CD4-positive, alpha-beta memory T cell (primary cell): ENCODE data around the gene PRELP. TPM values are rescaled to one million over a fixed set of nuclear protein-coding genes. Genes with fewer than 3 reads are reported as not detected.

Source experiments
- CTCF ChIA-PET: fragments of 350-600 bp; sonication (Branson Sonifier 250); formaldehyde crosslinking; loops from one replicate; lab custom pipeline; 2021; ENCODE audit warnings: inconsistent platforms; ENCODE audit not compliant: partially characterized antibody; lab: Charles Lee
- POLR2A ChIA-PET: fragments of 350-600 bp; sonication (Branson Sonifier 250); formaldehyde crosslinking; loops from one replicate; lab custom pipeline; 2021; ENCODE audit not compliant: partially characterized antibody; lab: Charles Lee
- DNase-seq, 5 donors: peaks; one replicate each; pipeline versions ENCODE4 v3.0.0 to v3.0.0-alpha.2; 2020 to 2022; ENCODE audit warnings: mixed read lengths in 1 of 5
- H3K27ac ChIP-seq: one replicate; pipeline ENCODE4 v1.7.0; 2013; ENCODE audit warnings: low read depth, low read length
- H3K27me3 ChIP-seq: 2 replicates; pipeline ENCODE4 v1.7.0; 2013; ENCODE audit warnings: mild to moderate bottlenecking, low read length, moderate library complexity; ENCODE audit not compliant: insufficient read depth
- H3K36me3 ChIP-seq: 2 replicates; pipeline ENCODE4 v1.7.0; 2013; ENCODE audit warnings: mild to moderate bottlenecking, low read length, moderate library complexity; ENCODE audit not compliant: insufficient read depth
- H3K4me1 ChIP-seq: 2 replicates; pipeline ENCODE4 v1.7.0; 2013; ENCODE audit warnings: mild to moderate bottlenecking, low read length, moderate library complexity; ENCODE audit not compliant: insufficient read depth
- H3K4me3 ChIP-seq, 2 donors: one replicate each; pipeline ENCODE4 v1.7.0; 2013; ENCODE audit warnings: low read length in 2 of 2, mild to moderate bottlenecking in 1 of 2
- H3K9me3 ChIP-seq, 2 donors: one replicate each; pipeline ENCODE4 v1.7.0; 2013; ENCODE audit warnings: low read length in 2 of 2, control low read depth in 1 of 2; ENCODE audit not compliant: control insufficient read depth in 1 of 2
- H3K27ac Mint-ChIP-seq, 7 donors: one replicate each; pipeline ENCODE4 v1.8.0; 2020 to 2021; ENCODE audit warnings: mixed read lengths in 7 of 7, mild to moderate bottlenecking in 6 of 7, inconsistent platforms in 3 of 7, moderate library complexity in 3 of 7
- H3K27me3 Mint-ChIP-seq, 2 donors: one replicate each; pipeline ENCODE4 v1.8.0; 2020 to 2021; ENCODE audit warnings: mixed read lengths in 2 of 2
- H3K36me3 Mint-ChIP-seq, 2 donors: one replicate each; pipeline ENCODE4 v1.8.0; 2020 to 2021; ENCODE audit warnings: mixed read lengths in 2 of 2, inconsistent platforms in 1 of 2, mild to moderate bottlenecking in 1 of 2
- H3K4me1 Mint-ChIP-seq, 4 donors: one replicate each; pipeline ENCODE4 v1.8.0; 2020 to 2021; ENCODE audit warnings: mixed read lengths in 4 of 4, mild to moderate bottlenecking in 1 of 4
- H3K4me3 Mint-ChIP-seq, 8 donors: one replicate each; pipeline ENCODE4 v1.8.0; 2020 to 2021; ENCODE audit warnings: mixed read lengths in 8 of 8, mild to moderate bottlenecking in 7 of 8, moderate library complexity in 6 of 8, inconsistent platforms in 3 of 8
- H3K9me3 Mint-ChIP-seq, 8 donors: one replicate each; pipeline ENCODE4 v1.8.0; 2020 to 2021; ENCODE audit warnings: mixed read lengths in 8 of 8, mild to moderate bottlenecking in 5 of 8, inconsistent platforms in 3 of 8, moderate library complexity in 1 of 8
- intact Hi-C: fragments of 100-400 bp; cut with micrococcal nuclease; formaldehyde crosslinking; loops from one replicate; pipeline ENCODE4 v1.15.1; 2023
- polyA plus RNA-seq, 2 donors: library from polyadenylated mRNA; unstranded; fragments of 300-500 nt; fragmentation: Illumina TruSeq; gene quantifications; one replicate each; pipeline ENCODE4 v1.2.3, GENCODE V29; 2021
- total RNA-seq, 2 experiments: library from RNA; stranded (reverse); gene quantifications; one replicate each; pipeline ENCODE4 v1.2.3, GENCODE V29; 2021

The PRELP gene
- total RNA-seq (not detected), polyA plus RNA-seq (not detected)

GRCh38 chr1:203475012-203475981 lies at the start of gene PRELP:
PRELP (plus strand) TSS chr1:203475806; CDS start chr1:203483185, 7,379 bp downstream.
- H3K4me1 ChIP-seq: peaks cover under 1% of the 10 kb centered on the region
- DNase-seq: no peak
- intact Hi-C loops: no loop called here
- no peak within 1 kb of the TSS for H3K4me3 ChIP-seq
- H3K27ac ChIP-seq: no peak within 1 kb of the TSS
- H3K9me3 Mint-ChIP-seq: no peaks in the 10 kb centered on the region
- POLR2A ChIA-PET: interaction anchor here (0.5 kb wide), 1 partner anchor 13 kb away, joined by 3 read pairs; no protein-coding TSS in a partner anchor
- H3K27ac Mint-ChIP-seq: peak within 1 kb of the TSS in 1 of 7 donors; percentile 53
- CTCF ChIA-PET: interaction anchor here (1.2 to 5.0 kb wide), 3 partner anchors 12 to 207 kb away, joined by 6 to 37 read pairs (median 13); no protein-coding TSS in a partner anchor
- H3K27me3 ChIP-seq: peaks cover 9% of the 10 kb centered on the region
- peaks cover 0 to 1% (median under 1%) of the 10 kb centered on the region in 4 donors for H3K4me1 Mint-ChIP-seq
- H3K27me3 Mint-ChIP-seq: peaks cover 11 to 31% of the 10 kb centered on the region in 2 donors
- H3K4me3 Mint-ChIP-seq: no peak within 1 kb of the TSS
- H3K9me3 ChIP-seq: no peaks in the 10 kb centered on the region
- no peaks in the 10 kb centered on the region for H3K36me3 ChIP-seq
- no peaks in the 10 kb centered on the region for H3K36me3 Mint-ChIP-seq

DNA sequence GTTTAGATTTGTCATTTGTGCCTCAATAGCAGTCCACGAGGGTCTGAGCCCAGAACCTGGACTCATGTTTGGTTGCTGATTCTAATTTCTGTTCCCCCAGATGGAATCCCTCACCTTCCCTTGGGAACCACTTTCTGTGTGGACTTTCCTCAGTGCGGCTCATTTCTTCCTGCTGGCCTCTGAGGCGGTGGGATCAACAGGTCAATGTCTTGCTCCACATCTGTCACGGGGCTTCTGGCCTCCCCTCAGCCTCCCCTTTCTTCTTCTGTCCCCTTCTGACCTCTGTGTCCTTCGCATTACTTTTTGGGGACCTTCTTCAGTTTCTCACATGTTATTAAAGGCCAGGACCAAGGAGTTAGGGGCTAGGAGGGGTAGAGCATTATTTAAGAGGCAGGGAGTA lies 49.2 kb upstream of the PRELP start:
- Histone ChIP-seq H3K36me3 (no peaks in the 10 kb centered on the region), H3K27ac (no peak overlapping the region), H3K27me3 (no peaks in the 10 kb centered on the region), H3K9me3 (no peaks in the 10 kb centered on the region), H3K4me3 (no peak overlapping the region), H3K4me1 (no peaks in the 10 kb centered on the region)
- no peak overlapping the region for H3K27ac Mint-ChIP-seq
- H3K36me3 Mint-ChIP-seq: no peaks in the 10 kb centered on the region
- H3K4me1 Mint-ChIP-seq: no peaks in the 10 kb centered on the region
- intact Hi-C loops: no loop called here
- H3K27me3 Mint-ChIP-seq: peaks cover 34 to 39% of the 10 kb centered on the region in 2 donors
- DNase-seq: no peak
- no peaks in the 10 kb centered on the region for H3K9me3 Mint-ChIP-seq
- CTCF ChIA-PET: no interaction called here
- H3K4me3 Mint-ChIP-seq: no peak overlapping the region
- POLR2A ChIA-PET: no interaction called here

GRCh38 chr1:203426870-203427269 lies 48.7 kb upstream of the PRELP start:
- H3K9me3 Mint-ChIP-seq: no peaks in the 10 kb centered on the region
- no peaks in the 10 kb centered on the region for H3K9me3 ChIP-seq
- DNase-seq: no peak
- no peak overlapping the region for H3K27ac Mint-ChIP-seq
- intact Hi-C loops: no loop called here
- H3K4me1 Mint-ChIP-seq: no peaks in the 10 kb centered on the region
- H3K27me3 Mint-ChIP-seq: peaks cover 34 to 41% of the 10 kb centered on the region in 2 donors
- ChIA-PET CTCF (no interaction called here), POLR2A (no interaction called here)
- H3K36me3 Mint-ChIP-seq: no peaks in the 10 kb centered on the region
- H3K27ac ChIP-seq: no peak overlapping the region
- no peaks in the 10 kb centered on the region for H3K36me3 ChIP-seq
- H3K4me1 ChIP-seq: no peaks in the 10 kb centered on the region
- no peak overlapping the region for H3K4me3 Mint-ChIP-seq
- H3K27me3 ChIP-seq: no peaks in the 10 kb centered on the region
- H3K4me3 ChIP-seq: no peak overlapping the region

GRCh38 chr1:203427451-203427850 lies 48.2 kb upstream of the PRELP start:
- ChIA-PET CTCF (no interaction called here), POLR2A (no interaction called here)
- no peaks in the 10 kb centered on the region for H3K4me1 Mint-ChIP-seq
- Histone ChIP-seq H3K9me3 (no peaks in the 10 kb centered on the region), H3K36me3 (no peaks in the 10 kb centered on the region), H3K4me1 (no peaks in the 10 kb centered on the region), H3K27ac (no peak overlapping the region), H3K27me3 (no peaks in the 10 kb centered on the region), H3K4me3 (no peak overlapping the region)
- H3K36me3 Mint-ChIP-seq: no peaks in the 10 kb centered on the region
- no peaks in the 10 kb centered on the region for H3K9me3 Mint-ChIP-seq
- H3K4me3 Mint-ChIP-seq: no peak overlapping the region
- H3K27me3 Mint-ChIP-seq: peaks cover 33 to 41% of the 10 kb centered on the region in 2 donors
- no peak for DNase-seq
- no peak overlapping the region for H3K27ac Mint-ChIP-seq
- intact Hi-C loops: no loop called here

DNA sequence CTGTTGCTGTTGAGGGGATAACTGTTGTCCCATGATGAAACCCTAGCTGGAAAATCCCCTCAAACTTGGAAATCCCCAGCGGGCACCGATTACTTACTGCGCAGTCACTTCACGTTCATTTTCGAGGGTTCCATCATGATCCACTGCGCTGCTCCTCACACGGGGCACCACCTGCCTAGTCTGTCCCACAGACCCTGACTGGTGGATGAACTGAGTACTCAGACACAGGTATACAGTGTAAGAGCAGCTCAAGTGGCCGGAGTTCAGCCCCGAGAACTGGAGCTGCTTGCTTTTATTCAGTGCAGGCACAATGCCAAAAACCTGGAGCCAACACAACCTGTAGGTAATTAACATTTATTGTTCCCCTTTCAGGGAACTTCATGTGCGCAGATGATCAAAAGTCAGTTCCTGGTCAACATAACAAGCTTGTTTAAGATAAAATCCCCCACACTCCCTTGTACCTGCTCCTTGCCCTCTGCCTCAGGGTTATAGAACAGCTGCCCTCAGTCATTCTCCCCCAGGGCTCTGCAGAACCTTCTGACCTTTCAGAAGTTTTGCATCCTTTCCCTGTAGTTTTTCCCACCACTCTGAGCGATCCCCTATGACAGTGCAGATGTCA lies 46.5 kb upstream of the PRELP start:
- H3K4me1 ChIP-seq: no peaks in the 10 kb centered on the region
- H3K36me3 Mint-ChIP-seq: no peaks in the 10 kb centered on the region
- H3K27me3 Mint-ChIP-seq: peaks cover 30 to 45% of the 10 kb centered on the region in 2 donors
- H3K27me3 ChIP-seq: no peaks in the 10 kb centered on the region
- H3K4me1 Mint-ChIP-seq: no peaks in the 10 kb centered on the region
- ChIA-PET CTCF (no interaction called here), POLR2A (no interaction called here)
- H3K4me3 ChIP-seq: no peak overlapping the region
- no peak overlapping the region for H3K4me3 Mint-ChIP-seq
- no peak overlapping the region for H3K27ac Mint-ChIP-seq
- H3K9me3 ChIP-seq: no peaks in the 10 kb centered on the region
- H3K9me3 Mint-ChIP-seq: no peaks in the 10 kb centered on the region
- intact Hi-C loops: no loop called here
- H3K27ac ChIP-seq: no peak overlapping the region
- no peaks in the 10 kb centered on the region for H3K36me3 ChIP-seq
- no peak for DNase-seq

GRCh38 chr1:203435615-203436014 lies 40.0 kb upstream of the PRELP start:
- Histone ChIP-seq H3K4me3 (no peak overlapping the region), H3K4me1 (no peaks in the 10 kb centered on the region), H3K27me3 (no peaks in the 10 kb centered on the region), H3K36me3 (no peaks in the 10 kb centered on the region), H3K27ac (no peak overlapping the region), H3K9me3 (no peaks in the 10 kb centered on the region)
- no peaks in the 10 kb centered on the region for H3K36me3 Mint-ChIP-seq
- DNase-seq: no peak
- H3K27me3 Mint-ChIP-seq: peaks cover 8 to 34% of the 10 kb centered on the region in 2 donors
- H3K4me1 Mint-ChIP-seq: no peaks in the 10 kb centered on the region
- H3K27ac Mint-ChIP-seq: no peak overlapping the region
- peaks cover 0 to 3% (median 0%) of the 10 kb centered on the region in 8 donors for H3K9me3 Mint-ChIP-seq
- H3K4me3 Mint-ChIP-seq: no peak overlapping the region
- intact Hi-C loops: no loop called here
- CTCF ChIA-PET: no interaction called here
- POLR2A ChIA-PET: no interaction called here

DNA sequence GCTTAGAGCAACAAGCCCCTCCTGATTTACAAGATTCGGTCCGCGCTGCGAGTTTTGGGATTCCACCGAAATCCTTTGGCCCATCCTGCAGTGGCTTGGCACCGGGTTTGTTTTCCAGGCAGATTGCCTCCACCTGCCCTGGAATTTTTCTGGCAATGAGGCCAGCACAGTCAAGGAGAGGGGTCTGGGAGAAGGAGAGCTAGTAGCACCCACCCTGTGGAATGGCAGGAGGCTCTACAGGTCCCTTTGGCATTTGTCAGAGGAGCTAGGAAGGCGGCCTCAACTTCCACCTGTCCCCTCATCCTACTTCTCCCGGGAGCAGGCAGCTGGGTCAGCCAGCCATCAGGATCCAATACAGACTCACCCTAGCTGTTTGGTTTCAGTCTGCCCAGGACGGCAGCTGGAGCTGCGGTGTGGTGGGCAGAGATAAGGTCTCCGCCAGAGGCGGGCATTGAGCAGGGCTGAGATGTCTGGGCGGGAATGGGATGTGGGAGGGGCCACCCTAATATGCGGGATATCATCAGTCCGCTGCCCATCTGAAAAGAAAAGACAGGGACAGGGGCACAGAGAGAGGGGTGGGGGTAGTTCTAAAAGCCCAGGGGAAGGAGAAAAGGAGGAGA lies 37.8 kb upstream of the PRELP start:
- Histone ChIP-seq H3K4me1 (no peaks in the 10 kb centered on the region), H3K27ac (no peak overlapping the region), H3K36me3 (no peaks in the 10 kb centered on the region), H3K27me3 (no peaks in the 10 kb centered on the region), H3K9me3 (no peaks in the 10 kb centered on the region), H3K4me3 (no peak overlapping the region)
- no peak overlapping the region for H3K4me3 Mint-ChIP-seq
- intact Hi-C loops: no loop called here
- no peaks in the 10 kb centered on the region for H3K4me1 Mint-ChIP-seq
- CTCF ChIA-PET: no interaction called here
- POLR2A ChIA-PET: no interaction called here
- peaks cover 6 to 31% of the 10 kb centered on the region in 2 donors for H3K27me3 Mint-ChIP-seq
- no peak overlapping the region for H3K27ac Mint-ChIP-seq
- no peak for DNase-seq
- H3K36me3 Mint-ChIP-seq: no peaks in the 10 kb centered on the region
- peaks cover 0 to 3% (median 0%) of the 10 kb centered on the region in 8 donors for H3K9me3 Mint-ChIP-seq
